H1 (cell line): ENCODE data around the gene PGPEP1. TPM values are rescaled to one million over a fixed set of nuclear protein-coding genes. Genes with fewer than 3 reads are reported as not detected.

Source experiments
- CTCF ChIA-PET: fragments of 300-600 bp; sonication (Branson Sonifier 250); formaldehyde crosslinking; loops from one replicate; lab custom pipeline; 2021; ENCODE audit not compliant: partially characterized antibody; lab: Charles Lee
- POLR2A ChIA-PET: fragments of 300-600 bp; sonication (Branson Sonifier 250); formaldehyde crosslinking; loops from one replicate; lab custom pipeline; 2021; ENCODE audit warnings: inconsistent platforms; ENCODE audit not compliant: partially characterized antibody; lab: Charles Lee
- DNase-seq, 2 experiments: peaks; one replicate each; pipeline versions ENCODE4 v3.0.0 to v3.0.0-alpha.2; 2010 to 2022; ENCODE audit warnings: low spot score in 2 of 2, low read depth in 1 of 2, mixed read lengths in 1 of 2
- FAIRE-seq: peaks from 2 replicates; lab custom pipeline; 2011; peaks lifted over from hg19 to GRCh38; lab: Jason Lieb, UNC
- H2AFZ ChIP-seq: 2 replicates; pipeline ENCODE4 v1.8.1; 2012; ENCODE audit warnings: low read length, inconsistent platforms
- H2AK5ac ChIP-seq: 2 replicates; pipeline ENCODE4 v1.6.1; 2013; ENCODE audit warnings: low read depth, low read length
- H2BK120ac ChIP-seq: replicated peaks from 2 replicates; pipeline ENCODE3; 2013; ENCODE audit warnings: low read depth, low read length, inconsistent platforms
- H2BK12ac ChIP-seq: 2 replicates; pipeline ENCODE4 v1.6.1; 2013; ENCODE audit warnings: low read depth, low read length
- H2BK15ac ChIP-seq: 2 replicates; pipeline ENCODE4 v1.6.1; 2013; ENCODE audit warnings: low read length
- H2BK20ac ChIP-seq: 2 replicates; pipeline ENCODE4 v1.6.1; 2013; ENCODE audit warnings: low read length
- H2BK5ac ChIP-seq: 2 replicates; pipeline ENCODE4 v1.6.1; 2013; ENCODE audit warnings: low read depth, low read length
- H3K14ac ChIP-seq: 2 replicates; pipeline ENCODE4 v1.6.1; 2013; ENCODE audit warnings: inconsistent platforms; ENCODE audit not compliant: insufficient read length
- H3K18ac ChIP-seq: 2 replicates; pipeline ENCODE4 v1.6.1; 2013; ENCODE audit warnings: low read length; ENCODE audit errors: extremely low read depth
- H3K23ac ChIP-seq: 2 replicates; pipeline ENCODE4 v1.6.1; 2013; ENCODE audit warnings: inconsistent platforms; ENCODE audit not compliant: insufficient read length
- H3K23me2 ChIP-seq: 2 replicates; pipeline ENCODE4 v1.6.1; 2013; ENCODE audit warnings: low read depth, low read length
- H3K27ac ChIP-seq: 2 replicates; pipeline ENCODE4 v1.6.1; 2011; ENCODE audit warnings: low read depth, low read length, inconsistent platforms
- H3K27me3 ChIP-seq, 4 experiments: replicated peaks in 1 of 4; 1 replicate in 1 of 4; 2 replicates in 3 of 4; pipeline versions ENCODE4 v1.6.1 to v1.8.1; 2011 to 2013; ENCODE audit warnings: low read length in 3 of 4, mild to moderate bottlenecking in 3 of 4, inconsistent platforms in 2 of 4, mixed read lengths in 2 of 4, moderate library complexity in 1 of 4; ENCODE audit not compliant: control insufficient read depth in 3 of 4, insufficient read depth in 3 of 4; ENCODE audit errors: extremely low read depth in 1 of 4
- H3K36me3 ChIP-seq, 4 experiments: 2 replicates each; pipeline versions ENCODE4 v1.6.1 to v1.8.1; 2011 to 2013; ENCODE audit warnings: mild to moderate bottlenecking in 4 of 4, low read length in 3 of 4, moderate library complexity in 2 of 4, control low read depth in 1 of 4, inconsistent platforms in 1 of 4; ENCODE audit not compliant: insufficient read depth in 4 of 4, control insufficient read depth in 2 of 4
- H3K4ac ChIP-seq: replicated peaks from 2 replicates; pipeline ENCODE3; 2013; ENCODE audit warnings: low read length, low read depth, mixed read lengths, inconsistent platforms; ENCODE audit not compliant: insufficient read length
- H3K4me1 ChIP-seq, 4 experiments: replicated peaks in 1 of 4; 1 replicate in 1 of 4; 2 replicates in 3 of 4; pipeline versions ENCODE4 v1.6.1 to v1.8.1; 2011 to 2013; ENCODE audit warnings: low read length in 3 of 4, inconsistent platforms in 2 of 4, mixed read lengths in 1 of 4; ENCODE audit not compliant: insufficient read depth in 4 of 4, control insufficient read depth in 3 of 4
- H3K4me2 ChIP-seq, 2 experiments: 2 replicates each; pipeline versions ENCODE4 v1.6.1 to v1.8.1; 2011 to 2013; ENCODE audit warnings: low read depth in 2 of 2, low read length in 2 of 2, control low read depth in 1 of 2, inconsistent platforms in 1 of 2, mild to moderate bottlenecking in 1 of 2; ENCODE audit not compliant: insufficient read depth in 1 of 2
- H3K4me3 ChIP-seq, 4 experiments: fragments of 200-600, 300-600 bp in 1 of 4; sonication (generic), shearing (Covaris generic), sonication (Bioruptor Twin) in 1 of 4; 2 replicates each; pipeline versions ENCODE4 v1.5.1 to v1.8.1; 2011 to 2016; ENCODE audit warnings: low read length in 4 of 4, low read depth in 3 of 4, control low read depth in 2 of 4, inconsistent platforms in 2 of 4, mild to moderate bottlenecking in 2 of 4, mixed read lengths in 1 of 4, moderate library complexity in 1 of 4; ENCODE audit not compliant: insufficient read depth in 2 of 4; ENCODE audit errors: extremely low read depth in 1 of 4
- H3K56ac ChIP-seq: replicated peaks from 2 replicates; pipeline ENCODE3; 2013; ENCODE audit warnings: low read depth, mild to moderate bottlenecking, mixed read lengths, low read length, inconsistent platforms; ENCODE audit not compliant: insufficient read length
- H3K79me1 ChIP-seq: 2 replicates; pipeline ENCODE4 v1.6.1; 2013; ENCODE audit warnings: low read depth, low read length, control low read depth
- H3K79me2 ChIP-seq, 2 experiments: 2 replicates each; pipeline versions ENCODE4 v1.6.1 to v1.8.1; 2012 to 2013; ENCODE audit warnings: low read length in 2 of 2, mild to moderate bottlenecking in 2 of 2, inconsistent platforms in 1 of 2; ENCODE audit not compliant: insufficient read depth in 2 of 2, control insufficient read depth in 1 of 2
- H3K9ac ChIP-seq, 4 experiments: replicated peaks in 1 of 4; 1 replicate in 1 of 4; 2 replicates in 3 of 4; pipeline versions ENCODE4 v1.6.1 to v1.8.1; 2011 to 2013; ENCODE audit warnings: low read depth in 3 of 4, low read length in 3 of 4, control low read depth in 2 of 4, mild to moderate bottlenecking in 2 of 4, moderate library complexity in 2 of 4, inconsistent platforms in 1 of 4; ENCODE audit errors: extremely low read depth in 1 of 4
- H3K9me3 ChIP-seq, 2 experiments: 2 replicates each; pipeline versions ENCODE4 v1.6.1 to v1.8.1; 2012 to 2013; ENCODE audit warnings: mild to moderate bottlenecking in 2 of 2, moderate library complexity in 2 of 2, control low read depth in 1 of 2, inconsistent platforms in 1 of 2, low read depth in 1 of 2, low read length in 1 of 2, mixed read lengths in 1 of 2; ENCODE audit not compliant: insufficient read depth in 2 of 2
- H4K20me1 ChIP-seq, 2 experiments: replicated peaks in 1 of 2; 2 replicates each; pipeline versions ENCODE3 to v1.8.1; 2011 to 2013; ENCODE audit warnings: inconsistent platforms in 2 of 2, low read length in 2 of 2, mild to moderate bottlenecking in 1 of 2; ENCODE audit not compliant: insufficient read depth in 2 of 2, control insufficient read depth in 1 of 2
- H4K5ac ChIP-seq: 2 replicates; pipeline ENCODE4 v1.6.1; 2013; ENCODE audit warnings: low read length, low read depth, mixed read lengths, inconsistent platforms; ENCODE audit not compliant: insufficient read length
- H4K8ac ChIP-seq: 2 replicates; pipeline ENCODE4 v1.8.0; 2013; ENCODE audit warnings: mild to moderate bottlenecking, moderate library complexity, low read length, inconsistent platforms; ENCODE audit not compliant: insufficient read depth; ENCODE audit errors: extremely low read depth
- H4K91ac ChIP-seq: replicated peaks from 2 replicates; pipeline ENCODE3; 2013; ENCODE audit warnings: low read length, mixed read lengths, inconsistent platforms; ENCODE audit not compliant: insufficient read length
- CTBP2 ChIP-seq: IDR thresholded peaks from 2 replicates; pipeline ENCODE4 v1.7.0; 2011; ENCODE audit warnings: borderline replicate concordance, mild to moderate bottlenecking, moderate library complexity, mixed read lengths, low read length; ENCODE audit not compliant: insufficient read depth, insufficient read length
- WGBS, 2 experiments: shearing (Covaris generic) in 1 of 2; methylation state at CpG; one replicate each; pipeline versions ENCODE4 v1.1.6 to v1.1.7; 2013 to 2015; ENCODE audit warnings: low lambda C conversion rate in 2 of 2, mixed read lengths in 2 of 2, inconsistent platforms in 1 of 2, low coverage in 1 of 2, missing lambda C conversion rate in 1 of 2; ENCODE audit not compliant: insufficient replicate concordance in 2 of 2, insufficient coverage in 1 of 2, insufficient read length in 1 of 2; ENCODE audit errors: extremely low coverage in 1 of 2, missing lambda C conversion rate in 1 of 2; 5-methylcytosine and 5-hydroxymethylcytosine counted together
- polyA plus RNA-seq, 7 experiments: library from polyadenylated mRNA; depleted of rRNA in 3 of 7; stranded (reverse) in 5 of 7; unstranded in 2 of 7; fragments of >200 nt in 5 of 7; fragments of 200-250 nt in 2 of 7; gene quantifications; 1 replicate in 5 of 7; 2 replicates in 1 of 7; 4 replicates in 1 of 7; pipeline versions ENCODE4 v1.2.1 to v1.2.3, GENCODE V29; 2011 to 2013; ENCODE audit warnings: missing spikeins in 2 of 7, mixed read lengths in 2 of 7
- total RNA-seq: library from RNA; stranded (reverse); fragmentation: NEBNext Ultra II Directional; extraction: Animal tissue kit (Norgen Biotek cat#: 25700); gene quantifications from 2 replicates; pipeline ENCODE4 v1.2.1, GENCODE V29; 2021

Gene PGPEP1
- total and polyA plus RNA-seq, 2 of the 8 experiments (the other 6 are each of a cell fraction or from before 2014, with no cell fraction given), result 17.0 to 33.4 TPM

DNA sequence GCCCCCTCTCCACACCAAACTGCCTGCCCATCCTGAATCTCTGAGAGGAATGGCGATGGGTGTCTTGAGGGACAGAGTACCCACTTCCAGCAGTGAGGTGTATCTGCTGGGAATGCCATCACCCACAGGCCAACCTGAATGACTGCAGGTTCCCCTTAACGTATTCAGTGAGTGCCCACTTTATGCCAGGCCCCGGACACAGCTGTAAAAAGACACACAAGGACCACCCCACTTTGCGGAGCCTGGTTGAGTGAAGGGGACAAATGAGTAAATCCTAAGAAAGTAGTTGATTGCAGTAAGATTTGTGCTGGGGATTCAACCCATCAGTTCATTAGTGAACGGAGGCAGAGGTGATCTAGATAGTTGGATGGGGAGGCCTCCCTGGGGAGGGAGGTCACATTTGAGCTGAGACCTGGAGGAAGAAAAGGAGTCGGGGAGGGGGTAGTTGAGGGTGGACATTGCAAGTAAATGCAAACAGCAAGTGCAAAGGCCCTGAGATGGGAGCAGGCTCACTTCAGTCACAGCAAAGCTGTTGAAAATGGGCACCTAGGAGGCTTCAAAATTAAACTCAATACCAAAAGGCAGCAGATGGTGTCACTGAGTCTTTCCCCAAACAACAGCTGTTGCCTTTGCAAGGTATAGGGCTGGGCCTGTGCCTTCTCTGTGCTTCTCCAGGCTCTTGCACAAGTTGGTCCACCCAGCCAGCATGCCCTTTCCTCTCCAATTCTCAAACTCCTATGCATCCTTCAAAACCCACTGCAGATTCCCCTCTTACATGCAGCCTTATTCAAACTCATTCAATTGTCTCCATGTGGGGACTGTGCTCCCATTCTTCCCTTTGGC is 49.9 kb downstream of the PGPEP1 start:
- 0 out of 2 replicates have a peak overlapping the region, but pooled peaks have one; percentile 5 for H2BK12ac ChIP-seq
- H3K27me3 ChIP-seq, result peaks cover 0 to 23% (median 14%) of the 10 kb centered on the region in 4 experiments; a peak in 6 of 7 replicates
- H2BK15ac ChIP-seq, result 0 out of 2 replicates have a peak overlapping the region, but pooled peaks have one; percentile 46
- FAIRE-seq, result no peak
- H2BK120ac ChIP-seq, result no peak overlapping the region
- no peaks in the 10 kb centered on the region for H3K36me3 ChIP-seq
- peaks cover 3 to 4% (median 3%) of the 10 kb centered on the region in 4 experiments for H3K4me1 ChIP-seq
- no peak overlapping the region for H2AFZ ChIP-seq
- H2AK5ac ChIP-seq, result no peak overlapping the region
- no peak overlapping the region for H3K23ac ChIP-seq
- no peaks in the 10 kb centered on the region for H3K79me1 ChIP-seq
- H3K18ac ChIP-seq, result no peak overlapping the region
- ChIA-PET POLR2A (interaction anchor here (1.2 to 3.3 kb wide), 4 partner anchors 10 to 30 kb away, joined by 3 to 12 read pairs (median 6); no protein-coding TSS in a partner anchor), CTCF (interaction anchor here (0.8 to 10.4 kb wide), 13 partner anchors 10 to 141 kb away, joined by 3 to 177 read pairs (median 15); partner anchors contain the start of genes LRRC25 and SSBP4)
- DNase-seq, result no peak
- H3K4ac ChIP-seq, result no peak overlapping the region
- no peaks in the 10 kb centered on the region for H4K20me1 ChIP-seq
- no peak overlapping the region for H2BK20ac ChIP-seq
- H3K79me2 ChIP-seq, result no peaks in the 10 kb centered on the region
- H3K4me3 ChIP-seq, result no peak overlapping the region
- peaks cover 2% of the 10 kb centered on the region; the same call in 1 of the 2 replicates for H3K23me2 ChIP-seq
- WGBS, 2 experiments, result 78% methylated on average over 6 of the region's 6 CpGs; no CpG with 5 or more reads in 1 of the 2 experiments
- no peak overlapping the region for H2BK5ac ChIP-seq
- H3K27ac ChIP-seq, result no peak overlapping the region
- no peak overlapping the region for H3K4me2 ChIP-seq
- H3K56ac ChIP-seq, result no peak overlapping the region
- no peaks in the 10 kb centered on the region for H3K9me3 ChIP-seq
- no peak overlapping the region for H4K91ac ChIP-seq
- no peak overlapping the region for H3K14ac ChIP-seq
- H4K5ac ChIP-seq, result no peak overlapping the region
- no peak overlapping the region for H4K8ac ChIP-seq
- no peak overlapping the region for H3K9ac ChIP-seq
- TF ChIP-seq CTBP2, result no peak
